HG03095 (cell line): ENCODE measurements around the gene MBNL1.
A peak's percentile ranks its signal among the peaks of the same experiment; 100 is the strongest.
"Not testable (repeated sequence)": the region's sequence is repeated elsewhere in the genome, so short reads cannot be mapped to it uniquely, and the experiment has no call there.

Experiments
- ATAC-seq: cut with Tn5 transposase; IDR thresholded peaks from one replicate; pipeline ENCODE4 v1.9.1; 2021; ENCODE audit warnings: moderate library complexity; ENCODE audit not compliant: unreplicated experiment

The MBNL1 gene

GRCh38 chr3:152438181-152438580, 169.5 kb downstream of the MBNL1 start:
- no peak for ATAC-seq

- no peak for ATAC-seq
These were observed 170.0 kb downstream of the MBNL1 start for GRCh38 chr3:152438706-152439105.

GRCh38 chr3:152440243-152440642, 171.5 kb downstream of the MBNL1 start:
- not testable (repeated sequence) for ATAC-seq

GRCh38 chr3:152443212-152444023, 174.7 kb downstream of the MBNL1 start:
- ATAC-seq: peak; percentile 38

- ATAC-seq: peak; percentile 44
These were observed 175.4 kb downstream of the MBNL1 start for GRCh38 chr3:152444029-152444641.

- ATAC-seq: no peak
These were observed 176.5 kb downstream of the MBNL1 start for GRCh38 chr3:152445212-152445611.

- no peak for ATAC-seq
These were observed 177.8 kb downstream of the MBNL1 start for GRCh38 chr3:152446495-152446894.

- ATAC-seq: no peak
These were observed 178.8 kb downstream of the MBNL1 start for GRCh38 chr3:152447511-152447910.

GRCh38 chr3:152448091-152448490, 179.4 kb downstream of the MBNL1 start:
- ATAC-seq: no peak

- no peak for ATAC-seq
These were observed 183.6 kb downstream of the MBNL1 start for GRCh38 chr3:152452318-152452717.

GRCh38 chr3:152454076-152454875, 185.5 kb downstream of the MBNL1 start:
- no peak for ATAC-seq

- ATAC-seq: no peak
These were observed 187.3 kb downstream of the MBNL1 start for GRCh38 chr3:152455989-152456388.

- ATAC-seq: no peak
These were observed 189.0 kb downstream of the MBNL1 start for GRCh38 chr3:152457500-152458375.

GRCh38 chr3:152458376-152459117, 189.8 kb downstream of the MBNL1 start:
- ATAC-seq: no peak

- no peak for ATAC-seq
These were observed 190.4 kb downstream of the MBNL1 start for GRCh38 chr3:152459118-152459515.

GRCh38 chr3:152459572-152459971, 190.8 kb downstream of the MBNL1 start:
- no peak for ATAC-seq

- no peak for ATAC-seq
These were observed 192.2 kb downstream of the MBNL1 start for GRCh38 chr3:152460936-152461335.

GRCh38 chr3:152461460-152461859, 192.7 kb downstream of the MBNL1 start:
- no peak for ATAC-seq

GRCh38 chr3:152466784-152467183, 198.1 kb downstream of the MBNL1 start:
- peak; percentile 44 for ATAC-seq
